ENCODE measurements around the gene DNM3. TPM values are rescaled to one million over a fixed set of nuclear protein-coding genes. Genes with fewer than 3 reads are reported as not detected.

Gene DNM3
- total RNA-seq, 1 experiment from 2014 or later = 0.11 TPM

- H3K9me3 ChIP-seq = no peaks in the 10 kb centered on the region
- H3K27me3 Mint-ChIP-seq (ENCODE audit: insufficient read depth, unreplicated experiment) = no peaks in the 10 kb centered on the region
- intact Hi-C loops (cut with micrococcal nuclease; ENCODE audit: unreplicated experiment) = no loop called here
- no peaks in the 10 kb centered on the region for H3K27me3 ChIP-seq (replicated peaks; ENCODE audit: control insufficient read depth, insufficient read depth, low read length)
- no peak for TF ChIP-seq CTCF (IDR thresholded peaks at IDR 0.05; ENCODE audit: insufficient read depth in 1 of 2, low read depth in 1 of 2, low read length in 1 of 2, severe bottlenecking in 1 of 2, unreplicated experiment in 1 of 2)
- H3K4me1 Mint-ChIP-seq (ENCODE audit: low read depth, unreplicated experiment) = no peaks in the 10 kb centered on the region
- DNase-seq = no peak
- H3K27ac Mint-ChIP-seq (ENCODE audit: unreplicated experiment) = no peak overlapping the region
- H3K9me3 Mint-ChIP-seq (ENCODE audit: unreplicated experiment) = no peaks in the 10 kb centered on the region
- no peak overlapping the region for H3K4me3 ChIP-seq (ENCODE audit: low read depth, low read length)
- no peaks in the 10 kb centered on the region for H3K4me1 ChIP-seq
- BruUV-seq (replicated peaks) = no TSS peak
- H3K36me3 ChIP-seq (ENCODE audit: control insufficient read depth, insufficient read depth, low read length) = no peaks in the 10 kb centered on the region
- ChIA-PET CTCF (no interaction called here), POLR2A (no interaction called here)
- no peak overlapping the region for H3K4me3 Mint-ChIP-seq (ENCODE audit: unreplicated experiment)
- H3K36me3 Mint-ChIP-seq (ENCODE audit: insufficient read depth, unreplicated experiment) = no peaks in the 10 kb centered on the region
Measured at GRCh38 chr1:171998711-171999110, 157.4 kb downstream of the DNM3 start.

GRCh38 chr1:171999756-172000155 is 158.5 kb downstream of the DNM3 start:
- H3K27me3 Mint-ChIP-seq (ENCODE audit: insufficient read depth, unreplicated experiment) = no peaks in the 10 kb centered on the region
- H3K4me3 ChIP-seq (ENCODE audit: low read depth, low read length) = no peak overlapping the region
- no peaks in the 10 kb centered on the region for H3K36me3 Mint-ChIP-seq (ENCODE audit: insufficient read depth, unreplicated experiment)
- no peaks in the 10 kb centered on the region for H3K4me1 ChIP-seq
- ChIA-PET CTCF (no interaction called here), POLR2A (no interaction called here)
- no peak for TF ChIP-seq CTCF (IDR thresholded peaks at IDR 0.05; ENCODE audit: insufficient read depth in 1 of 2, low read depth in 1 of 2, low read length in 1 of 2, severe bottlenecking in 1 of 2, unreplicated experiment in 1 of 2)
- no peaks in the 10 kb centered on the region for H3K27me3 ChIP-seq (replicated peaks; ENCODE audit: control insufficient read depth, insufficient read depth, low read length)
- DNase-seq = no peak
- H3K4me3 Mint-ChIP-seq (ENCODE audit: unreplicated experiment) = no peak overlapping the region
- H3K36me3 ChIP-seq (ENCODE audit: control insufficient read depth, insufficient read depth, low read length) = no peaks in the 10 kb centered on the region
- no TSS peak for BruUV-seq (replicated peaks)
- no peak overlapping the region for H3K27ac Mint-ChIP-seq (ENCODE audit: unreplicated experiment)
- H3K9me3 ChIP-seq = no peaks in the 10 kb centered on the region
- intact Hi-C loops (cut with micrococcal nuclease; ENCODE audit: unreplicated experiment) = loop anchor here (5.0 to 10.0 kb wide), 2 partner anchors 255 to 443 kb away; partner anchors contain the start of gene PIGC
- H3K9me3 Mint-ChIP-seq (ENCODE audit: unreplicated experiment) = no peaks in the 10 kb centered on the region
- H3K4me1 Mint-ChIP-seq (ENCODE audit: low read depth, unreplicated experiment) = no peaks in the 10 kb centered on the region

GRCh38 chr1:172001288-172001687 is 160.0 kb downstream of the DNM3 start:
- Mint-ChIP-seq H3K27ac (ENCODE audit: unreplicated experiment) (no peak overlapping the region), H3K36me3 (ENCODE audit: insufficient read depth, unreplicated experiment) (no peaks in the 10 kb centered on the region), H3K4me1 (ENCODE audit: low read depth, unreplicated experiment) (no peaks in the 10 kb centered on the region), H3K9me3 (ENCODE audit: unreplicated experiment) (no peaks in the 10 kb centered on the region), H3K4me3 (ENCODE audit: unreplicated experiment) (no peak overlapping the region), H3K27me3 (ENCODE audit: insufficient read depth, unreplicated experiment) (no peaks in the 10 kb centered on the region)
- no peak for TF ChIP-seq CTCF (IDR thresholded peaks at IDR 0.05; ENCODE audit: insufficient read depth in 1 of 2, low read depth in 1 of 2, low read length in 1 of 2, severe bottlenecking in 1 of 2, unreplicated experiment in 1 of 2)
- Histone ChIP-seq H3K9me3 (no peaks in the 10 kb centered on the region), H3K36me3 (ENCODE audit: control insufficient read depth, insufficient read depth, low read length) (no peaks in the 10 kb centered on the region), H3K27me3 (replicated peaks; ENCODE audit: control insufficient read depth, insufficient read depth, low read length) (no peaks in the 10 kb centered on the region), H3K4me3 (ENCODE audit: low read depth, low read length) (no peak overlapping the region), H3K4me1 (peaks cover 13% of the 10 kb centered on the region)
- CTCF ChIA-PET = no interaction called here
- intact Hi-C loops (cut with micrococcal nuclease; ENCODE audit: unreplicated experiment) = loop anchor here (5.0 to 10.0 kb wide), 2 partner anchors 254 to 441 kb away; partner anchors contain the start of gene PIGC
- no peak for DNase-seq
- BruUV-seq (replicated peaks) = no TSS peak
- POLR2A ChIA-PET = no interaction called here

All from Caco-2 (cell line).